ENCODE results near the gene GPRC5B.
A peak's percentile ranks its signal among the peaks of the same experiment; 100 is the strongest.

Gene GPRC5B, protein sequence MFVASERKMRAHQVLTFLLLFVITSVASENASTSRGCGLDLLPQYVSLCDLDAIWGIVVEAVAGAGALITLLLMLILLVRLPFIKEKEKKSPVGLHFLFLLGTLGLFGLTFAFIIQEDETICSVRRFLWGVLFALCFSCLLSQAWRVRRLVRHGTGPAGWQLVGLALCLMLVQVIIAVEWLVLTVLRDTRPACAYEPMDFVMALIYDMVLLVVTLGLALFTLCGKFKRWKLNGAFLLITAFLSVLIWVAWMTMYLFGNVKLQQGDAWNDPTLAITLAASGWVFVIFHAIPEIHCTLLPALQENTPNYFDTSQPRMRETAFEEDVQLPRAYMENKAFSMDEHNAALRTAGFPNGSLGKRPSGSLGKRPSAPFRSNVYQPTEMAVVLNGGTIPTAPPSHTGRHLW

GRCh38 chr16:19884611-19885450 is at the start of gene GPRC5B:
TSS of gene GPRC5B (minus strand) at chr16:19884848. CDS start at chr16:19872845, 12,003 bp downstream.
- DNase-seq, result peak in 40 of 42 donors; percentile 50 to 89 (median 78)
- intact Hi-C loops (cut with DNase I), result loop anchor here (5.0 kb wide), 1 partner anchor 168 kb away; the partner anchor contains the start of genes IQCK and KNOP1

DNA sequence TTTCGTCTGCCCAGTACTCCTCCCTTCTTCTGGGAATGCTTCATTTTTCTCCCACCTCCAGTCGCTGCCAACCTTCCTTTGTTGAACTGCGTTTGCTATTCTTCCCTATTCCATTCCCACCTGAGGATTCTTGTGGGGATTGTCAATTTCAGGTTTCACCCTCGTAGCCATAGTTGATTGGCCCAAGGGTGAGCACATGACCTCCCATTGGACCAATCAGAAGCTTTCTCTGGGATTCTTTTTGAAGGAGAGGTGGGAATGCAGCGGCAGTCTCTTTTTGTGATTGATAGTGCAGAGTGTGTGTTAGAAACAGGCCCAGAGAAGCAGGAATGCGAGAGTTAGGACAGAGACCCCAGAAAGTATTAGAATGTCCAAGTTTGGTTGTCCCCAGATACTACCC is 49.1 kb upstream of the GPRC5B start:
- intact Hi-C loops (cut with DNase I), result no loop called here
- no peak for DNase-seq

GRCh38 chr16:19929062-19929511 is 44.4 kb upstream of the GPRC5B start:
- intact Hi-C loops (cut with DNase I), result no loop called here
- no peak for DNase-seq

DNA sequence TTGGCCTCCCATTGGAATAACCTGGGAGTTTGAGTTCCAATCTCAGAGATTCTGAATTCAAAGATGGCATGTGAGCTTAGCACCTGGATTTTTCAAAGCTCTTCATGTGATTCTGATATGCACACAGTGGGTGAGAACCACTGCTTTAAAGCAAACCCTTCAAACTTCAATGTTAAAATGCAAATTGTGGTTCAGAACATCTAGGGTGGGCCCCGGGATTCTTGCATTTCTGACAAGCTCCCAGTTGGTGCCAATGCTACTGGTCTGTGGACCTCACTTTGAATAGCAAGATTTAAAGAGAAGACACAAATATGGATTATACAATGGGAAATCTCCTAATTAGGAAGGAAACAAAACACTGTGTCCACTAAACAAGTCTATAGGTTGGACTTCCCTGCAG is 43.8 kb upstream of the GPRC5B start:
- intact Hi-C loops (cut with DNase I), result no loop called here
- no peak for DNase-seq

DNA sequence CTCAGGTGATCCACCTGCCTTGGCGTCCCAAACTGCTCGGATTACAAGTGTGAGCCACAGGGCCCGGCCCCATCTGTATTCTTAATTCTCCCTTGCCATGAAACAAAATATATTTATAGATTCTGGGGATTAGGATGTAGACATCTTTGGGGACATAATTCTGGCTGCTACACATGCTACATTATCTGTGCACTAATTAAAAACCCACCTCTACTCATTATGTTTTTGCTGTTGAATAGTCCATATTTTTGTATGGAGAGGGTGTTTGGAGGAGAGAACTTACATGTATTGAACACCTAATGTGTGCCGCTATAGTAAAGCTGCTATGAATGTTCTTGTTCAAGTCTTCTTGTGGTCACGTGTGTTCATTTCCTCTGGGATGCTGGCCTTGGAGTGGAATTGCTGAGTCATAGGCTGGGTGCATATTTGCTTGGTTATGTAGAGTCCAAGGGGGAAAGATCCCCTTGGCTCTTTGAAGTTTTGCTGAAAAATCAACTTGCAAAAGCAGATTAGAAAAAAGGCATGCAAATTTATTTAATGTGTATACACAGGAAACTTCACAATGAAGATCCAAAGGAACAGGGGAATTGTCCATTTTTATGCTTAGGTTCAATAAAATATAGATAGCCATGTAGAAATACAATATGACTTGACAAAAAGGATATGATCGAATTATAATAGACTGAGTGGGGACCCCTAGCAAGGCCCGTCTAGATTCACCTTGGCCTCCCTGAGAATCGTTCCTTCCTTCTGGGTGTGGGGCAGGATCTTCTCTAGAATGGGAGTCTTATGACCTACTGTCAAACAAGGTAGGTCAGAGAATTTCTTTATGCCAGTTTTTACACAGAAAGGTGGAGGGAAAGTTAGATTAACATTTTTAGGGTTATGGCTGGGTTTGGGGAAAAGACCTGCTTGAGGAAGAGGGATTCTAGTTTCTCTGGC is 42.1 kb upstream of the GPRC5B start:
- intact Hi-C loops (cut with DNase I), result no loop called here

DNA sequence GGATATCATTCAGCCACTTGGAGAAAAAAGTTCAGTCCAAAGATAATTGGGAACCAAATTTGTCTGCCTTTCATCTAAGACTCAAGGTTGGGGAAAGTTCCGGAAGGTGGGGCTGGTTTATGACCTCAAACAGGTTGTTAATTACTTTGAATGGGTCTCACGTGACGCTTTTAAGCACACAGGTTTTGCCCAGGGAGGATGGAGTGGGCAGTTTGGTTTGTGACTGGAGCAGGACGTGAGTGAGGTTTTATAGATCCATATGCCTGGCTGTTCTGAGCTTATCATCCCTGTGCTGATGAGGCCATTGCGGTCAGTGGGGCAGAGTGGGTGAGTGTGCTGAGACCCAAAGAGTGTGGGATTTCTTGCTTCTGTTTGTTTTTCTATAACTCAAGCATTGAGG is 38.7 kb upstream of the GPRC5B start:
- DNase-seq, result no peak
- intact Hi-C loops (cut with DNase I), result no loop called here

More for the DNA sequence above, 42.1 kb upstream of the GPRC5B start:
- no peak for DNase-seq

- no peak for DNase-seq
- intact Hi-C loops (cut with DNase I), result no loop called here
Measured at GRCh38 chr16:19919142-19919541, 34.5 kb upstream of the GPRC5B start.

GRCh38 chr16:19916064-19916463 is 31.4 kb upstream of the GPRC5B start:
- DNase-seq, result no peak
- intact Hi-C loops (cut with DNase I), result no loop called here

DNA sequence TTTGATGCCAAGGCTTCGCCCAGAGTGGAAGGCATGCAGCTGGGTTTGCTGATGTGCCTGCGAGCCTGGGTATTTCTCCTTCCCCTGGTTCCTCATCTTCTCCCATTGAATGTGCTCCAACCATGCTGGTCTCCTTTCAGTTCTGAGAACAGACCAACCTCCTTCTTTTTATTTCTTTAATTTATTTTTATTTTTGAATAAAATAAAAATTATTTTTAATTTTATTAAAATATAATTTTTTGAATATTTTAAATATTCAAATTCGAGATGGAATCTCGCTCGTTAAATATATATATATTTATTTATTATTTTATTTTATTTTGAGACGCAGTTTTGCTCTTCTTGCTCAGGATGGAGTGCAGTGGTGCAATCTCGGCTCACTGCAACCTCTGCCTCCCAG is 30.2 kb upstream of the GPRC5B start:
- intact Hi-C loops (cut with DNase I), result no loop called here

DNA sequence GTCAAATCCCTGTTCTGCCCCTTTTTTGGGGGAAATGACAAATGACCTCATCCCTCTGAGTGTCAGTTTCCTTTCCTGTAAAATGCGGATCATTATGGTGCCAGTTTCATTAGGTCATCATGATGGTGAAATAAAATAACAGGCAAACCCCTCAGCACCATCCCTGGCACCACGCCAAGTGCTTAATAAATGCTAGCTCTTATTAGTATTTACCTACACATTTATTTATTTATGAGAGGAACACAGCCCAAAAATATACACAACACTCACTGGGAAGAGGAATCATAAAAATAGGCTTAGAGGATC is 28.6 kb upstream of the GPRC5B start:
- DNase-seq, result no peak
- intact Hi-C loops (cut with DNase I), result no loop called here

More for the DNA sequence above, 30.2 kb upstream of the GPRC5B start:
- no peak for DNase-seq

DNA sequence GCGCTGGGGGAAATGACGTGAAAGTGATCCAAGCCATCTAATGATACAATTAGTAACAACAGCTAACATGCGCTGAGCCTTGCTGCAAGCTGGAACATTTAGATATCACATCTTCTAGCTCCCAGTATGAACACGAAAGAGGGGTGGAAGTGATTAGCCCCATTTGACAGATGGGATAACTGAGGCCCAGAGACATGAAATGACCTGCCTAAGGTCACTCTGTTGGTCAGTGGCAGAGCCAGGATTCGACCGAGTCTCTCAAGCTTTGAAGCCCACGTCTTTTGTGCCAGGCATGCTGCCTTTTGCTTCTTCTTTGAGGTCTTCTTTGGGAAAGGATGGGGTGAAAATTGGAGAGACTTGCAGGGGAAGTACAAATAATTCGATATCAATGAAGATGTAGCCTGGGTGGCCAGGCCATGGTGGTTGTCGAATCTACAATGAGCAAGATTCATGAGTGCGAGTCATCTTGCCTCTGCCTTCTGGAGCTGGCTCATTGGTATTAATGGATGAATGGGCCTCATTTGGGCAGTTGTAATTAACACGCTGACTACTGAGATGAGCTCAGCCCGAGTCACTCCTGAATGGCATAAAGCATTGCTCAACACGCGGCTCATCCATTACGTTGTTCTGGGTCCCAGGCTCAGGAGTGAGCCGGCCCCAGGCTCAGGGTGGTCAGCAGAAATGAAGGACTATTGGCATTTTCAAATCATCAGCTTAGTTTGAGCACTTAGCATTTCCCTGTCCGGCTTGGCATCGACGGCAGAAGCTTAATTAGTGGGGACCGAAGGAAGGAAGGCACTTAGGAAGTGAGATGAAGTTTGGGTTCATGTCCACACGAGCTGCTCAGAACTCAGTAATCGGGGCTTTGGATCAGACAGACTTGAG is 28.0 kb upstream of the GPRC5B start:
- DNase-seq, result peak in 2 of 42 donors; percentile 21 to 38
- intact Hi-C loops (cut with DNase I), result no loop called here

GRCh38 chr16:19911747-19912454 is 27.3 kb upstream of the GPRC5B start:
- DNase-seq, result no peak
- intact Hi-C loops (cut with DNase I), result no loop called here

DNA sequence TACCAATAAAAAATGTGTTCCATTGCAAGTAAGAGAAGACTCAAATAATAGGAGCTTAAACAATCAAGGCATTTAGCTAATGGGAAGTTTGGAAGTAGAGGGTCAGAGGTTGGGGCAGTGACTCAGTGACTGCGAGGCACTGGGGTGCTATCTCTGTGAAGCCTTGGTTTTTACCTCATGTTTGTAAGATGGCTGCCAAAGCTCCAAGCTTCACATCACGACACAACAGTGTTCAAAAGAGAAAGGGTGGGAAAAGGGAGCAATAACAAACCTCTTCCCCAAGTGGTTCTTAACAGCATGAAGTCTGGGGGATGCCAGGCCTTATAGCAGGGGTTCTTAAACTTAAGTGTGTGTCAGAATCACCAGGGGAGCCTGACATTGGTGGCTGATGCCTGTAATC is 26.6 kb upstream of the GPRC5B start:
- DNase-seq, result no peak

GRCh38 chr16:19909750-19910322 is 25.2 kb upstream of the GPRC5B start:
- intact Hi-C loops (cut with DNase I), result loop anchor here (5.0 to 10.0 kb wide), 2 partner anchors 395 to 472 kb away; no protein-coding TSS in a partner anchor

More for the DNA sequence above, 26.6 kb upstream of the GPRC5B start:
- intact Hi-C loops (cut with DNase I), result no loop called here

GRCh38 chr16:19908921-19909320 is 24.3 kb upstream of the GPRC5B start:
- intact Hi-C loops (cut with DNase I), result loop anchor here (5.0 to 10.0 kb wide), 2 partner anchors 396 to 473 kb away; no protein-coding TSS in a partner anchor
- DNase-seq, result no peak

More at GRCh38 chr16:19909750-19910322, 25.2 kb upstream of the GPRC5B start:
- DNase-seq, result no peak

DNA sequence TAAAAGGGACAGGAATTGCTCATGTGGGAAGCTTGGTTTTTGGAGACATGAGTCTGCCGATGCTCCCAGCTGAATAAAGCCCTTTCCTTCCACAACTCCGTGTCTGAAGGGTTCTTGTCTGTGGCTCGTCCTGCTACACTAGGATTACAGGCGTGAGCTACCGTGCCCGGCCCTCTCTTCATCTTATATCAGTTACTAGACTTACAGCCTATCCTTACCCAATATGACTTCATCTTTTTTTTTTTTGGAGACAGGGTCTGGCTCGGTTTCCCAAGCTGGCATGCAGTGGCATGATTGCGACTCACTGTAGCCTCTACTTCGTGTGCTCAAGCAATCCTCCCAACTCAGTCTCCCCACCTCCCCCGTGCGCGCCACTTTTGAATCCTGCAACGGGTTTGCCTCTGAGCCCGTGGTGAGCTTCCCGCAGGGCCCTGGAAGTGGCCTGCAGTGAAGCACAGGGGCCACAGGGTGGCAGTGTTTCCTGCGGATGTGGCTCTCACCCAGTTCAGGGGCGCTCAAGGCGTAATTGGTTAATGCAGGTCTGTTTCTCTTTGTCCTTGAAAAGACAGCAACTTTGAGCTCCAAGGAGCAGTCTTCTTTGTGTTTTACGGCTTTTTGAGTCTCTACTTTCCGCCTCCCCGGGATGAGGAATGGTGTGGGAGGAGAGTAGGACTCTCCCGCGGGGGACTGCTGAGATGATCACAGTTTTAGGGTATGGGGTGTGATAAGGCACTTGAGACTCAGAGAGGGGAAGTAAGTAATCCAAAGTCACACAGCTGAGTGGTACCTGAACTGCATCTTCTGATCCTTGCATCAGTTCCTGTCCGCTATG is 22.7 kb upstream of the GPRC5B start:
- intact Hi-C loops (cut with DNase I), result loop anchor here (5.0 to 10.0 kb wide), 2 partner anchors 397 to 475 kb away; no protein-coding TSS in a partner anchor
- DNase-seq, result peak; percentile 45 to 88 (median 74)

All from head of caudate nucleus (tissue), 42 donors.